HCT116 (cell line): ENCODE results near the gene CGB5. TPM values are rescaled to one million over a fixed set of nuclear protein-coding genes. Genes with fewer than 3 reads are reported as not detected.
A peak's percentile ranks its signal among the peaks of the same experiment; 100 is the strongest.

Source experiments
- ATAC-seq: fragments of 200-7000 bp; cut with Tn5 transposase; 2 replicates; pipeline ENCODE4 v1.9.1; 2020; ENCODE audit warnings: mild to moderate bottlenecking, moderate library complexity
- BruUV-seq: library from RNA; stranded (reverse); fragments of 400-500 nt; replicated peaks from 2 replicates; lab custom pipeline; 2021; lab: Mats Ljungman, UMichigan
- CTCF ChIA-PET: fragments of 300-600 bp; sonication (Branson Sonifier 250); formaldehyde crosslinking; loops from one replicate; lab custom pipeline; 2021; ENCODE audit warnings: antibody characterized with exemption; lab: Charles Lee
- POLR2A ChIA-PET: fragments of 300-600, 350-600 bp; sonication (Branson Sonifier 250); formaldehyde crosslinking; loops from one replicate; lab custom pipeline; 2021; ENCODE audit warnings: antibody characterized with exemption; lab: Charles Lee
- RAD21 ChIA-PET, 2 experiments: fragments of 300-600 bp; sonication (Branson Sonifier 250); formaldehyde crosslinking; loops; one replicate each; lab custom pipeline; 2023; ENCODE audit warnings: low total read pairs in 2 of 2; ENCODE audit not compliant: uncharacterized antibody in 2 of 2, unreplicated experiment in 2 of 2, low non-redundant PET in 1 of 2; lab: Charles Lee
- DNase-seq: peaks from one replicate; pipeline ENCODE4 v3.0.0-alpha.2; 2010; ENCODE audit warnings: low read depth, low spot score
- H2AFZ ChIP-seq: fragments of 200-600 bp; shearing (Covaris generic), sonication (generic); 2 replicates; pipeline ENCODE4 v1.6.1; 2017; ENCODE audit warnings: low read depth, mixed run types, mixed read lengths, antibody characterized with exemption, low read length; ENCODE audit not compliant: poor library complexity, severe bottlenecking
- H3K27ac ChIP-seq: 2 replicates; pipeline ENCODE4 v1.5.1; 2012; ENCODE audit warnings: low read depth, low read length
- H3K27me3 ChIP-seq: fragments of 200-600 bp; sonication (generic); 2 replicates; pipeline ENCODE4 v1.6.1; 2016; ENCODE audit warnings: mixed run types, low read length, mixed read lengths; ENCODE audit not compliant: insufficient read depth
- H3K36me3 ChIP-seq, 2 experiments: fragments of 200-500 bp in 1 of 2; fragments of 200-600 bp in 1 of 2; sonication (Bioruptor generic) in 1 of 2; sonication (generic) in 1 of 2; 2 replicates each; pipeline versions ENCODE4 v1.5.1 to v1.6.1; 2014 to 2016; ENCODE audit warnings: low read length in 2 of 2, inconsistent platforms in 1 of 2, mixed read lengths in 1 of 2, mixed run types in 1 of 2; ENCODE audit not compliant: insufficient read depth in 2 of 2, control insufficient read depth in 1 of 2
- H3K4me1 ChIP-seq, 2 experiments: fragments of 200-600 bp in 1 of 2; sonication (generic) in 1 of 2; 2 replicates each; pipeline versions ENCODE4 v1.5.1 to v1.6.1; 2012 to 2017; ENCODE audit warnings: low read length in 2 of 2, inconsistent platforms in 1 of 2, mild to moderate bottlenecking in 1 of 2, mixed read lengths in 1 of 2, mixed run types in 1 of 2, moderate library complexity in 1 of 2; ENCODE audit not compliant: insufficient read depth in 2 of 2, control insufficient read depth in 1 of 2
- H3K4me2 ChIP-seq: fragments of 200-600 bp; sonication (generic); 2 replicates; pipeline ENCODE4 v1.6.1; 2017; ENCODE audit warnings: mixed run types, low read length, mixed read lengths
- H3K4me3 ChIP-seq, 2 experiments: fragments of 200-600 bp in 1 of 2; sonication (generic) in 1 of 2; replicated peaks in 1 of 2; 2 replicates each; pipeline ENCODE4 v1.5.1; 2011 to 2016; ENCODE audit warnings: low read length in 2 of 2, control low read depth in 1 of 2, low read depth in 1 of 2, mild to moderate bottlenecking in 1 of 2, mixed read lengths in 1 of 2, mixed run types in 1 of 2
- H3K79me2 ChIP-seq: fragments of 200-600 bp; sonication (generic); 2 replicates; pipeline ENCODE4 v1.6.1; 2017; ENCODE audit warnings: mild to moderate bottlenecking, mixed run types, low read length, moderate library complexity, mixed read lengths; ENCODE audit not compliant: insufficient read depth
- H3K9ac ChIP-seq: fragments of 200-600 bp; sonication (generic); 2 replicates; pipeline ENCODE4 v1.6.1; 2016; ENCODE audit warnings: low read length, mixed read lengths
- H3K9me2 ChIP-seq: fragments of 200-600 bp; sonication (generic), shearing (Covaris generic); 2 replicates; pipeline ENCODE4 v1.6.1; 2017; ENCODE audit warnings: mixed run types, mild to moderate bottlenecking, moderate library complexity; ENCODE audit not compliant: insufficient read depth
- H3K9me3 ChIP-seq, 2 experiments: fragments of 200-500 bp in 1 of 2; fragments of 200-600 bp in 1 of 2; sonication (Bioruptor generic) in 1 of 2; sonication (generic) in 1 of 2; 2 replicates each; pipeline ENCODE4 v1.6.1; 2014 to 2017; ENCODE audit warnings: low read length in 2 of 2, mixed read lengths in 2 of 2, inconsistent platforms in 1 of 2, low read depth in 1 of 2, mild to moderate bottlenecking in 1 of 2, mixed run types in 1 of 2, moderate library complexity in 1 of 2; ENCODE audit not compliant: control insufficient read depth in 1 of 2, insufficient read depth in 1 of 2
- H4K20me1 ChIP-seq: fragments of 200-600 bp; sonication (generic), shearing (Covaris generic); 2 replicates; pipeline ENCODE4 v1.6.1; 2017; ENCODE audit warnings: mixed run types, mild to moderate bottlenecking, moderate library complexity; ENCODE audit not compliant: insufficient read depth
- CBX3 ChIP-seq: IDR thresholded peaks from 2 replicates; pipeline ENCODE4 v1.6.1; 2012; ENCODE audit warnings: low read depth
- CEBPB ChIP-seq: IDR thresholded peaks from 2 replicates; pipeline ENCODE4 v1.6.1; 2012; ENCODE audit warnings: low read depth
- EGR1 ChIP-seq: IDR thresholded peaks from 2 replicates; pipeline ENCODE4 v1.6.1; 2012; ENCODE audit warnings: low read depth
- ELF1 ChIP-seq: IDR thresholded peaks from 2 replicates; pipeline ENCODE4 v1.6.1; 2012; ENCODE audit warnings: low read depth, borderline replicate concordance
- EZH2 ChIP-seq: fragments of 200-600 bp; sonication (generic); IDR thresholded peaks from 2 replicates; pipeline ENCODE4 v1.6.1; 2017; ENCODE audit warnings: antibody characterized with exemption, mixed run types
- EZH2phosphoT487 ChIP-seq: fragments of 200-600 bp; IDR thresholded peaks from 2 replicates; pipeline ENCODE4 v1.6.1; 2018; ENCODE audit warnings: antibody characterized with exemption, borderline replicate concordance
- JUND ChIP-seq: IDR thresholded peaks from 2 replicates; pipeline ENCODE4 v1.6.1; 2012
- POLR2A ChIP-seq: IDR thresholded peaks from 2 replicates; pipeline ENCODE4 v1.7.0; 2011; ENCODE audit warnings: borderline replicate concordance; ENCODE audit not compliant: insufficient read depth, insufficient read length; ENCODE audit errors: extremely low read depth
- POLR2AphosphoS5 ChIP-seq: IDR thresholded peaks from 2 replicates; pipeline ENCODE4 v1.6.1; 2011; ENCODE audit warnings: mild to moderate bottlenecking, low read depth, low read length, moderate library complexity
- RAD21 ChIP-seq: IDR thresholded peaks from 2 replicates; pipeline ENCODE4 v1.6.1; 2012; ENCODE audit warnings: low read depth, mild to moderate bottlenecking
- SIN3A ChIP-seq: IDR thresholded peaks from 2 replicates; pipeline ENCODE4 v1.6.1; 2012; ENCODE audit warnings: low read depth
- SP1 ChIP-seq: IDR thresholded peaks from 2 replicates; pipeline ENCODE4 v1.6.1; 2012; ENCODE audit warnings: low read depth
- SRF ChIP-seq: IDR thresholded peaks from 2 replicates; pipeline ENCODE4 v1.6.1; 2012; ENCODE audit warnings: low read depth
- TCF7L2 ChIP-seq: IDR thresholded peaks from 2 replicates; pipeline ENCODE4 v1.7.0; 2011; ENCODE audit warnings: borderline replicate concordance, inconsistent platforms; ENCODE audit not compliant: insufficient read depth, insufficient read length; ENCODE audit errors: extremely low read depth
- ZFX ChIP-seq: fragments of 450-650 bp; IDR thresholded peaks from 2 replicates; pipeline ENCODE4 v1.6.1; 2017
- ZNF274 ChIP-seq: fragments of 200-500 bp; sonication (Bioruptor generic); IDR thresholded peaks from 2 replicates; pipeline ENCODE4 v1.6.1; 2014; ENCODE audit warnings: mild to moderate bottlenecking, low read depth, low read length, inconsistent platforms
- intact Hi-C: fragments of 100-400 bp; cut with micrococcal nuclease; formaldehyde crosslinking; loops from 2 replicates; pipeline ENCODE4 v1.10.0; 2022
- total RNA-seq: library from RNA; stranded (reverse); gene quantifications from one replicate; pipeline ENCODE4 v1.2.1, GENCODE V29; 2021; ENCODE audit not compliant: unreplicated experiment
- TF ChIP-seq, protein P1 (sequence below): IDR thresholded peaks from 2 replicates; pipeline ENCODE4 v1.6.1; 2011; ENCODE audit warnings: mild to moderate bottlenecking, low read length, moderate library complexity; ENCODE audit not compliant: insufficient replicate concordance; ENCODE audit errors: extremely low read depth
- TF ChIP-seq, protein P2 (sequence below): IDR thresholded peaks from 2 replicates; pipeline ENCODE4 v1.6.1; 2012
- TF ChIP-seq, protein P3 (sequence below): IDR thresholded peaks from 2 replicates; pipeline ENCODE4 v1.6.1; 2012
- TF ChIP-seq, protein P4 (sequence below), 3 experiments: fragments of 200-600 bp in 1 of 3; sonication (generic) in 1 of 3; IDR thresholded peaks in 2 of 3; conservative IDR thresholded peaks in 1 of 3; 2 replicates each; pipeline ENCODE4 v1.5.1; 2012 to 2017; ENCODE audit warnings: low read depth in 2 of 3, low read length in 2 of 3, antibody characterized with exemption in 1 of 3, borderline replicate concordance in 1 of 3, control low read depth in 1 of 3, mild to moderate bottlenecking in 1 of 3, mixed read lengths in 1 of 3, mixed run types in 1 of 3, moderate library complexity in 1 of 3; ENCODE audit not compliant: insufficient read depth in 1 of 3

Gene CGB5
- total RNA-seq, 1 experiment from 2014 or later, result not detected

DNA sequence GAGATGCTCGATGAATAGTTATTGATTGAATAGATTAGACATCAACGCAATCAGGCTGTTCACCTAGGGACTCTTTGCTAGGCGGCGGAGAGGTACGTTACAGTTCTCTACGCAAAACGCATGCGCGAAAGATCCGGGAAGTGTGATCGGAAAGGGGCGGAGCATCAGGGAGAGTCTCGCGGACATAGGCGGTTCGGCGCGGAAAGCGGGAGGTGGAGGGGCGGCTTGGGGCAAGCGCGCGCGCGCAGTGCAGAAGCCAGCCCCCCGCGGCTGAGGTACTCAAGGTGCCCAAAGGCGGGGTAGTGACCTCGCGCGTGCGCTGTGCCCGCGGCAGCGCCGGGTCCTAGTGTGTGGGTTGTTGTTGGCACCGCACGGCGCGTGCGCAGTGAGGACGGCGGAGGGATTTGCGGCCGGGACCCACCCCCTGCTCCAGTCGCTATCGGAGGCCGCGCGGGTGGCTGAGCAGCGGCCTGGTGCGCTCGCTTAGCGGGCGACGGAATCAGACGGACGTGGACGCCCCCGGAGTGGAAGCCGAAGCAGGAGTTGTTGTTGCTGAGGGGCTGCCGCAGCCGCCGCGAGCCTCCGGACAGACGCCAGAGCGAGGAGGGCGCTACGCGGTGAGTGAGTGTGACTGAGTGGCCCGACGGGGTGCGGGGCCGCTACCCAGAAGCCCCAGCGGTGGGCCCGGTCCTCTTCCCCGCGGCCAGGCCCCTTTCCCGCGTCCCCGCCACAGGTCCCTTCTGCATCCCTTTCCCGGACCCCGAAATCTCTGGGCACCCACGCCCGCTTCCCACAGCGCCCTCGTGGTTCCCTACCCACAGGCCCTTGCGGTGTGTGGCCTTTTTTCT, 41.6 kb downstream of the CGB5 start, which contains the start of gene SNRNP70:
TSS of gene SNRNP70 (plus strand) at position 432 of the 848 bp plus-strand sequence. CDS start 964 bp downstream, outside the sequence.
- peaks cover 30% of the 10 kb centered on the region; the same call in 1 of the 2 replicates for H4K20me1 ChIP-seq
- intact Hi-C loops, result no loop called here
- peak within 1 kb of the TSS; percentile 94 for H3K27ac ChIP-seq
- peak within 1 kb of the TSS; percentile 90 for H3K4me2 ChIP-seq
- ATAC-seq (peak; percentile 96), DNase-seq (peak; percentile 98)
- no peaks in the 10 kb centered on the region for H3K9me3 ChIP-seq
- H2AFZ ChIP-seq, result no peak within 1 kb of the TSS
- H3K79me2 ChIP-seq, result peaks cover 49% of the 10 kb centered on the region
- H3K4me3 ChIP-seq, result peak within 1 kb of the TSS; percentile 86
- CTCF ChIA-PET, result no interaction called here
- peaks cover 11 to 27% of the 10 kb centered on the region in 2 experiments for H3K36me3 ChIP-seq
- RAD21 ChIA-PET, result no interaction called here
- peaks cover 6 to 25% of the 10 kb centered on the region in 2 experiments for H3K4me1 ChIP-seq
- POLR2A ChIA-PET, result no interaction called here
- no peaks in the 10 kb centered on the region for H3K27me3 ChIP-seq
- BruUV-seq, result no TSS peak
- peak within 1 kb of the TSS; percentile 78 for H3K9ac ChIP-seq
- no peaks in the 10 kb centered on the region for H3K9me2 ChIP-seq
- no peak for TF ChIP-seq EZH2
- peak; percentile 97 for TF ChIP-seq POLR2AphosphoS5
- TF ChIP-seq ELF1, result peak; percentile 77; the same call in 1 of the 2 replicates
- peak; percentile 97 for TF ChIP-seq ZFX
- TF ChIP-seq, protein P1, sequence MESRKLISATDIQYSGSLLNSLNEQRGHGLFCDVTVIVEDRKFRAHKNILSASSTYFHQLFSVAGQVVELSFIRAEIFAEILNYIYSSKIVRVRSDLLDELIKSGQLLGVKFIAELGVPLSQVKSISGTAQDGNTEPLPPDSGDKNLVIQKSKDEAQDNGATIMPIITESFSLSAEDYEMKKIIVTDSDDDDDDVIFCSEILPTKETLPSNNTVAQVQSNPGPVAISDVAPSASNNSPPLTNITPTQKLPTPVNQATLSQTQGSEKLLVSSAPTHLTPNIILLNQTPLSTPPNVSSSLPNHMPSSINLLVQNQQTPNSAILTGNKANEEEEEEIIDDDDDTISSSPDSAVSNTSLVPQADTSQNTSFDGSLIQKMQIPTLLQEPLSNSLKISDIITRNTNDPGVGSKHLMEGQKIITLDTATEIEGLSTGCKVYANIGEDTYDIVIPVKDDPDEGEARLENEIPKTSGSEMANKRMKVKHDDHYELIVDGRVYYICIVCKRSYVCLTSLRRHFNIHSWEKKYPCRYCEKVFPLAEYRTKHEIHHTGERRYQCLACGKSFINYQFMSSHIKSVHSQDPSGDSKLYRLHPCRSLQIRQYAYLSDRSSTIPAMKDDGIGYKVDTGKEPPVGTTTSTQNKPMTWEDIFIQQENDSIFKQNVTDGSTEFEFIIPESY, result peak; percentile 83
- TF ChIP-seq RAD21, result no peak
- peak; percentile 84 for TF ChIP-seq EGR1
- no peak for TF ChIP-seq EZH2phosphoT487
- no peak for TF ChIP-seq CEBPB
- TF ChIP-seq, protein P2, sequence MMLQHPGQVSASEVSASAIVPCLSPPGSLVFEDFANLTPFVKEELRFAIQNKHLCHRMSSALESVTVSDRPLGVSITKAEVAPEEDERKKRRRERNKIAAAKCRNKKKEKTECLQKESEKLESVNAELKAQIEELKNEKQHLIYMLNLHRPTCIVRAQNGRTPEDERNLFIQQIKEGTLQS, result no peak
- no peak for TF ChIP-seq JUND
- TF ChIP-seq, protein P3, sequence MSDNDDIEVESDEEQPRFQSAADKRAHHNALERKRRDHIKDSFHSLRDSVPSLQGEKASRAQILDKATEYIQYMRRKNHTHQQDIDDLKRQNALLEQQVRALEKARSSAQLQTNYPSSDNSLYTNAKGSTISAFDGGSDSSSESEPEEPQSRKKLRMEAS, result peak; percentile 86
- peak; percentile 64; the same call in 1 of the 2 replicates for TF ChIP-seq CBX3
- no peak for TF ChIP-seq SRF
- no peak for TF ChIP-seq ZNF274
- TF ChIP-seq, protein P4, sequence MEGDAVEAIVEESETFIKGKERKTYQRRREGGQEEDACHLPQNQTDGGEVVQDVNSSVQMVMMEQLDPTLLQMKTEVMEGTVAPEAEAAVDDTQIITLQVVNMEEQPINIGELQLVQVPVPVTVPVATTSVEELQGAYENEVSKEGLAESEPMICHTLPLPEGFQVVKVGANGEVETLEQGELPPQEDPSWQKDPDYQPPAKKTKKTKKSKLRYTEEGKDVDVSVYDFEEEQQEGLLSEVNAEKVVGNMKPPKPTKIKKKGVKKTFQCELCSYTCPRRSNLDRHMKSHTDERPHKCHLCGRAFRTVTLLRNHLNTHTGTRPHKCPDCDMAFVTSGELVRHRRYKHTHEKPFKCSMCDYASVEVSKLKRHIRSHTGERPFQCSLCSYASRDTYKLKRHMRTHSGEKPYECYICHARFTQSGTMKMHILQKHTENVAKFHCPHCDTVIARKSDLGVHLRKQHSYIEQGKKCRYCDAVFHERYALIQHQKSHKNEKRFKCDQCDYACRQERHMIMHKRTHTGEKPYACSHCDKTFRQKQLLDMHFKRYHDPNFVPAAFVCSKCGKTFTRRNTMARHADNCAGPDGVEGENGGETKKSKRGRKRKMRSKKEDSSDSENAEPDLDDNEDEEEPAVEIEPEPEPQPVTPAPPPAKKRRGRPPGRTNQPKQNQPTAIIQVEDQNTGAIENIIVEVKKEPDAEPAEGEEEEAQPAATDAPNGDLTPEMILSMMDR (IDR thresholded peaks at IDR 0.05 in 2 of 3, conservative IDR thresholded peaks at IDR 0.05 in 1 of 3; ENCODE audit: borderline replicate concordance in 1 of 3, insufficient read depth in 1 of 3, low read depth in 2 of 3, low read length in 2 of 3), result no peak
- TF ChIP-seq SP1, result peak; percentile 75
- TF ChIP-seq POLR2A, result peak; percentile 46
- TF ChIP-seq SIN3A, result peak; percentile 92
- TF ChIP-seq TCF7L2, result peak; percentile 49
